Breast epithelium (tissue), 4 donors: ENCODE data around the gene PAX4. TPM values are rescaled to one million over a fixed set of nuclear protein-coding genes. Genes with fewer than 3 reads are reported as not detected.

Experiments
- DNase-seq, 2 donors: peaks; one replicate each; pipeline ENCODE4 v3.0.0-alpha.2; 2019; ENCODE audit warnings: low spot score in 2 of 2
- H3K27ac ChIP-seq, 2 donors: fragments of 200-600 bp; sonication (generic) in 1 of 2; one replicate each; pipeline ENCODE4 v1.5.1; 2016 to 2019; ENCODE audit warnings: mild to moderate bottlenecking in 1 of 2
- H3K27me3 ChIP-seq, 2 donors: fragments of 200-600 bp; sonication (generic) in 1 of 2; one replicate each; pipeline versions ENCODE4 v1.5.1 to v1.6.0; 2017 to 2019; ENCODE audit warnings: control low read depth in 1 of 2, mild to moderate bottlenecking in 1 of 2
- H3K36me3 ChIP-seq: fragments of 200-600 bp; one replicate; pipeline ENCODE4 v1.5.1; 2019
- H3K4me1 ChIP-seq, 2 donors: fragments of 200-600 bp; sonication (generic); one replicate each; pipeline ENCODE4 v1.5.1; 2016 to 2019; ENCODE audit warnings: control low read depth in 1 of 2
- H3K4me3 ChIP-seq, 3 donors: fragments of 200-600 bp; sonication (generic); 1 replicate in 2 of 3; 2 replicates in 1 of 3; pipeline ENCODE4 v1.5.1; 2016 to 2019; ENCODE audit warnings: mild to moderate bottlenecking in 3 of 3, moderate library complexity in 2 of 3
- H3K9me3 ChIP-seq, 2 donors: fragments of 200-600 bp; sonication (generic) in 1 of 2; one replicate each; pipeline ENCODE4 v1.5.1; 2016 to 2019; ENCODE audit warnings: control low read depth in 1 of 2
- POLR2A ChIP-seq: fragments of 450-650 bp; IDR thresholded peaks from one replicate; pipeline ENCODE4 v1.6.1; 2016; ENCODE audit warnings: antibody characterized with exemption, mild to moderate bottlenecking, moderate library complexity
- POLR2AphosphoS5 ChIP-seq, 3 donors: sonication (generic); formaldehyde crosslinking; IDR thresholded peaks; one replicate each; pipeline ENCODE4 v1.6.1; 2017; ENCODE audit warnings: antibody characterized with exemption in 3 of 3
- intact Hi-C: fragments of 100-400 bp; cut with DNase I; formaldehyde crosslinking; loops from one replicate; pipeline ENCODE4 v1.15.1; 2023; ENCODE audit warnings: low total_unique reads
- total RNA-seq, 3 donors: library from RNA; depleted of rRNA; stranded (reverse); fragments of >200 nt; gene quantifications; one replicate each; pipeline ENCODE4 v1.1.0, GENCODE V29; 2016
- TF ChIP-seq, protein P1 (sequence below), 3 donors: fragments of 450-650 bp; IDR thresholded peaks; one replicate each; pipeline ENCODE4 v1.5.1; 2016 to 2017; ENCODE audit warnings: antibody characterized with exemption in 3 of 3, mild to moderate bottlenecking in 3 of 3, moderate library complexity in 3 of 3

PAX4 gene
- total RNA-seq, 3 donors from 2014 or later, result not detected

DNA sequence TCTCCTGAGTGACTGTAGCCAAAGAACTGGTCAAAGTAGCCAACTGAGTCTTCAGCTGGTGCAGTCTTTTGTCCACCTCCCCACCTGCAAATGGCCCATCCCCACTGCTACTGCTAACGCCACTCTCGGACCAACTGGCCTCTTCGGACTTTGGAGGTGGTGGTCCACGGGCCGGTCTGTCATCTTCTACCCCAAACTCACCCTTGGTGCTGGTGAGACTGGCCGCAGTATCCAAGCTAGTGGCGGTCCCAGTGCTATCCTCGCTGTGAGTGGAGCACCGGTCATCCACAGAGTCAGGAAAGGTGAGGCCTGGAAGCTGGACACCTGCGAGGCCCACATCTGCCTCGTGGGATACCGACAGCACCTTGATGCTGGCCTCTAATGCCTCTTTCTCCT, 33.3 kb downstream of the PAX4 start:
- Histone ChIP-seq H3K4me1 (peaks cover 0 to 13% of the 10 kb centered on the region in 2 donors), H3K9me3 (no peaks in the 10 kb centered on the region), H3K27me3 (no peaks in the 10 kb centered on the region), H3K36me3 (no peaks in the 10 kb centered on the region), H3K27ac (peak overlapping the region; percentile 92), H3K4me3 (peak overlapping the region; percentile 88 to 98 (median 97))
- DNase-seq, result no peak
- intact Hi-C loops, result no loop called here
- TF ChIP-seq, protein P1, sequence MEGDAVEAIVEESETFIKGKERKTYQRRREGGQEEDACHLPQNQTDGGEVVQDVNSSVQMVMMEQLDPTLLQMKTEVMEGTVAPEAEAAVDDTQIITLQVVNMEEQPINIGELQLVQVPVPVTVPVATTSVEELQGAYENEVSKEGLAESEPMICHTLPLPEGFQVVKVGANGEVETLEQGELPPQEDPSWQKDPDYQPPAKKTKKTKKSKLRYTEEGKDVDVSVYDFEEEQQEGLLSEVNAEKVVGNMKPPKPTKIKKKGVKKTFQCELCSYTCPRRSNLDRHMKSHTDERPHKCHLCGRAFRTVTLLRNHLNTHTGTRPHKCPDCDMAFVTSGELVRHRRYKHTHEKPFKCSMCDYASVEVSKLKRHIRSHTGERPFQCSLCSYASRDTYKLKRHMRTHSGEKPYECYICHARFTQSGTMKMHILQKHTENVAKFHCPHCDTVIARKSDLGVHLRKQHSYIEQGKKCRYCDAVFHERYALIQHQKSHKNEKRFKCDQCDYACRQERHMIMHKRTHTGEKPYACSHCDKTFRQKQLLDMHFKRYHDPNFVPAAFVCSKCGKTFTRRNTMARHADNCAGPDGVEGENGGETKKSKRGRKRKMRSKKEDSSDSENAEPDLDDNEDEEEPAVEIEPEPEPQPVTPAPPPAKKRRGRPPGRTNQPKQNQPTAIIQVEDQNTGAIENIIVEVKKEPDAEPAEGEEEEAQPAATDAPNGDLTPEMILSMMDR (IDR thresholded peaks at IDR 0.05), result no peak
- TF ChIP-seq POLR2A (no peak), POLR2AphosphoS5 (IDR thresholded peaks at IDR 0.05) (no peak)

GRCh38 chr7:127582361-127582760, 35.6 kb downstream of the PAX4 start:
- Histone ChIP-seq H3K27ac (no peak overlapping the region), H3K27me3 (no peaks in the 10 kb centered on the region), H3K36me3 (no peaks in the 10 kb centered on the region), H3K9me3 (no peaks in the 10 kb centered on the region), H3K4me3 (no peak overlapping the region), H3K4me1 (peaks cover 0 to 16% of the 10 kb centered on the region in 2 donors)
- TF ChIP-seq, protein P1 (IDR thresholded peaks at IDR 0.05), result no peak
- TF ChIP-seq POLR2AphosphoS5 (IDR thresholded peaks at IDR 0.05) (no peak), POLR2A (no peak)
- no peak for DNase-seq
- intact Hi-C loops, result no loop called here

DNA sequence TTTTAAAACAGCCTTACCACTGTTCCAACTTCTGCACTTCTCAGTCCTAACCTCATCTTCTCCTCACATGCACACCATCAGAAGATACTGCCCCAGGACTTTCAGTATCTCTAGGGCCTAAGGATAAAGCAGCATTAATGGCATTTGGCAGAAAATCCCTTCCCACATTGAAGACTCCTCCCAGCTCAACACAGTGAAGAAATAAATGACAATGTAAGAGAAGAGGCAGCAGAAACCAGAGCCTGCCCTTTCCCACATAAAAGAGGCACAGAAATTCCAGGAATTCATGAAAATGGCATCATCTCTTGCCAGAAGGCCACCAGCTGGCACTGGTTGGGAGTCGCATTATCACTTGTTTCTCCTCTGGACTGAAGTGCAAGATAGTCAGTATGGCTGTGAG, 36.2 kb downstream of the PAX4 start:
- Histone ChIP-seq H3K27me3 (no peaks in the 10 kb centered on the region), H3K9me3 (no peaks in the 10 kb centered on the region), H3K4me3 (no peak overlapping the region), H3K4me1 (peaks cover 0 to 16% of the 10 kb centered on the region in 2 donors), H3K36me3 (no peaks in the 10 kb centered on the region), H3K27ac (no peak overlapping the region)
- DNase-seq, result no peak
- TF ChIP-seq POLR2AphosphoS5 (IDR thresholded peaks at IDR 0.05) (no peak), POLR2A (no peak)
- TF ChIP-seq, protein P1 (IDR thresholded peaks at IDR 0.05), result no peak
- intact Hi-C loops, result no loop called here

DNA sequence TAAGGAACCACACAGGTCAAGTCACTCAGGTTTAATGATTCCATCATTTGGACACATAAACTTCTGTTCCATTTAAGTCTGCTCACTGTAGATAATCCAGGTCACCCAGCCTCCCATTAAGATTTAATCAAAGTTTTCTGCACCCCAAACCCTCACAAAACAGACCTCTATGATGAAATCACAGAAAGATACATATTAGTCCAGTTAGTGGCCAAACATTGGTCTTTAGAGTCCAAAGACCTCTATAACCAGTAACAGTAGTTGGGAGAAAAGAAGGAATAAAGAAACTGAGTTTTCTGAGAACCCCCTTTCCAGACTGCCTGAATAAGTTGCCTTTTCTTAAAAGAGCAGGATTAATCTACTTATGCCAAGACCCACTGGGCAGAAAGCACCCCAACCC, 37.3 kb downstream of the PAX4 start:
- Histone ChIP-seq H3K4me3 (no peak overlapping the region), H3K4me1 (peaks cover 0 to 16% of the 10 kb centered on the region in 2 donors), H3K27me3 (no peaks in the 10 kb centered on the region), H3K36me3 (no peaks in the 10 kb centered on the region), H3K27ac (no peak overlapping the region), H3K9me3 (no peaks in the 10 kb centered on the region)
- intact Hi-C loops, result no loop called here
- no peak for TF ChIP-seq POLR2A
- no peak for DNase-seq

DNA sequence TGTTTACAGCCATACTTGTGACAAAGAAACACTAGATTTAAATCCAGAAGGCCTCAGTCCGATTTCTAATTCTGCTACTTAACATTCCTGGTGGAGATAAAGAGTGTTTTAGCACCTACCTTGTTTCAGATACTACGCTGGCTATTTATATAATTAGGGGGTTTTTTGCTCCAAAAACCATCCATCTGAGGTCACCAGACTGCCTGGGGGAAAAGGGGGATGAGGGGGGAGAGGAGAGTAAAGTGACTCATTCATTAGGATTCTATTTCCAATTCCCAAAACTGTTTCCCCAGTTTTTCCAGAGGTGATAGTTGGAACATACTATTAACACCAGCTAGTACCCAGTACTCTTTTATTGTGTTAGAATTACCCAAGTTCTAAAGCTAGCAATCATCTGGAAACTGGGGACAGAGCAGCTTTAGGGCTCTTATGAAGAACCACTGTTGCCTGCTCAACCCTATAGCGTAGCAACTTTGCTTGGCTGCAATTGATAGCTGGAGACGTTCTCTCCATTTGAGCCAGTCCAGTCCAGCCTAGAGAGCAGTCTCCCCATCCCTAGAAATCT, 39.1 kb downstream of the PAX4 start:
- no peak overlapping the region for H3K4me3 ChIP-seq
- intact Hi-C loops, result no loop called here

More for the DNA sequence above, 39.1 kb downstream of the PAX4 start:
- Histone ChIP-seq H3K36me3 (no peaks in the 10 kb centered on the region), H3K27ac (peak overlapping the region in 1 of 2 donors; percentile 16), H3K9me3 (no peaks in the 10 kb centered on the region), H3K27me3 (no peaks in the 10 kb centered on the region), H3K4me1 (peaks cover 0 to 7% of the 10 kb centered on the region in 2 donors)
- DNase-seq, result no peak
- TF ChIP-seq, protein P1 (IDR thresholded peaks at IDR 0.05), result no peak
- TF ChIP-seq POLR2AphosphoS5 (IDR thresholded peaks at IDR 0.05) (no peak), POLR2A (no peak)
